NCI-H524 treated with DMSO at 0.1 percent for 48 hours (cell line): Measurements from ENCODE around the gene WDR72.
A peak's percentile ranks its signal among the peaks of the same experiment; 100 is the strongest.

Experiments
- DNase-seq: peaks from one replicate; lab custom pipeline; 2025; lab: John Stamatoyannopoulos, UW

Gene WDR72

GRCh38 chr15:53534105-53534839 is 225.2 kb downstream of the WDR72 start:
- no peak for DNase-seq

- no peak for DNase-seq
Measured at GRCh38 chr15:53530761-53531160, 228.7 kb downstream of the WDR72 start.

GRCh38 chr15:53527996-53528395 is 231.5 kb downstream of the WDR72 start:
- DNase-seq, result no peak

GRCh38 chr15:53525894-53526293 is 233.6 kb downstream of the WDR72 start:
- no peak for DNase-seq

GRCh38 chr15:53522991-53523390 is 236.5 kb downstream of the WDR72 start:
- peak; percentile 37 for DNase-seq

GRCh38 chr15:53520996-53521395 is 238.5 kb downstream of the WDR72 start:
- DNase-seq, result no peak

- no peak for DNase-seq
Measured at GRCh38 chr15:53513431-53513830, 246.0 kb downstream of the WDR72 start.

GRCh38 chr15:53512029-53512428 is 247.4 kb downstream of the WDR72 start:
- DNase-seq, result no peak

GRCh38 chr15:53511175-53511574 is 248.3 kb downstream of the WDR72 start:
- DNase-seq, result no peak

- DNase-seq, result no peak
Measured at GRCh38 chr15:53506370-53506769, 253.1 kb downstream of the WDR72 start.

- DNase-seq, result no peak
Measured at GRCh38 chr15:53498996-53499395, 260.5 kb downstream of the WDR72 start.

- no peak for DNase-seq
Measured at GRCh38 chr15:53490341-53490740, 269.1 kb downstream of the WDR72 start.

GRCh38 chr15:53482055-53482454 is 277.4 kb downstream of the WDR72 start:
- DNase-seq, result no peak

GRCh38 chr15:53477981-53478766 is 281.3 kb downstream of the WDR72 start:
- no peak for DNase-seq

GRCh38 chr15:53473886-53474285 is 285.6 kb downstream of the WDR72 start:
- no peak for DNase-seq

GRCh38 chr15:53473435-53473834 is 286.0 kb downstream of the WDR72 start:
- no peak for DNase-seq

- DNase-seq, result no peak
Measured at GRCh38 chr15:53472883-53473282, 286.6 kb downstream of the WDR72 start.

- no peak for DNase-seq
Measured at GRCh38 chr15:53472210-53472609, 287.3 kb downstream of the WDR72 start.

- no peak for DNase-seq
Measured at GRCh38 chr15:53470743-53471142, 288.7 kb downstream of the WDR72 start.

- no peak for DNase-seq
Measured at GRCh38 chr15:53469422-53469821, 290.0 kb downstream of the WDR72 start.
